ENCODE measurements around the gene CFAP92. TPM values are rescaled to one million over a fixed set of nuclear protein-coding genes. Genes with fewer than 3 reads are reported as not detected.
"Not testable (repeated sequence)": the region's sequence is repeated elsewhere in the genome, so short reads cannot be mapped to it uniquely, and the experiment has no call there.

Gene CFAP92
- total RNA-seq, 2 donors from 2014 or later = 0.15 to 0.37 TPM

GRCh38 chr3:128945041-128945877, 48.6 kb downstream of the CFAP92 start:
- H3K36me3 Mint-ChIP-seq (ENCODE audit: low read depth) = peaks cover 2% of the 10 kb centered on the region
- H3K9me3 ChIP-seq (ENCODE audit: control insufficient read depth, low read length, poor library complexity, severe bottlenecking) = no peaks in the 10 kb centered on the region
- no peak for DNase-seq
- H3K4me3 Mint-ChIP-seq = no peak overlapping the region
- no peaks in the 10 kb centered on the region for H3K4me1 Mint-ChIP-seq
- peaks cover 34% of the 10 kb centered on the region for H3K27me3 Mint-ChIP-seq
- no peak for ATAC-seq
- no peak overlapping the region for H3K27ac Mint-ChIP-seq

- DNase-seq = no peak
- no peak for ATAC-seq
- no peaks in the 10 kb centered on the region for H3K9me3 ChIP-seq (ENCODE audit: control insufficient read depth, low read length, poor library complexity, severe bottlenecking)
- Mint-ChIP-seq H3K36me3 (ENCODE audit: low read depth) (peaks cover 2% of the 10 kb centered on the region), H3K27ac (no peak overlapping the region), H3K4me1 (no peaks in the 10 kb centered on the region), H3K27me3 (peaks cover 45% of the 10 kb centered on the region), H3K4me3 (no peak overlapping the region)
These were observed 51.5 kb downstream of the CFAP92 start for GRCh38 chr3:128942161-128942952.

- Mint-ChIP-seq H3K36me3 (ENCODE audit: low read depth) (peaks cover 2% of the 10 kb centered on the region), H3K27ac (no peak overlapping the region), H3K4me1 (no peaks in the 10 kb centered on the region), H3K4me3 (no peak overlapping the region), H3K27me3 (peaks cover 32% of the 10 kb centered on the region)
- H3K9me3 ChIP-seq (ENCODE audit: control insufficient read depth, low read length, poor library complexity, severe bottlenecking) = no peaks in the 10 kb centered on the region
- no peak for DNase-seq
- no peak for ATAC-seq
These were observed 53.6 kb downstream of the CFAP92 start for GRCh38 chr3:128940252-128940651.

- peaks cover 28% of the 10 kb centered on the region for H3K27me3 Mint-ChIP-seq
- H3K9me3 ChIP-seq (ENCODE audit: control insufficient read depth, low read length, poor library complexity, severe bottlenecking) = no peaks in the 10 kb centered on the region
- no peaks in the 10 kb centered on the region for H3K36me3 Mint-ChIP-seq (ENCODE audit: low read depth)
- no peak for DNase-seq
- no peak for ATAC-seq
- no peak overlapping the region for H3K27ac Mint-ChIP-seq
- no peak overlapping the region for H3K4me3 Mint-ChIP-seq
- peaks cover 2% of the 10 kb centered on the region for H3K4me1 Mint-ChIP-seq
These were observed 57.5 kb downstream of the CFAP92 start for GRCh38 chr3:128936341-128936740.

- no peaks in the 10 kb centered on the region for H3K9me3 ChIP-seq (ENCODE audit: control insufficient read depth, low read length, poor library complexity, severe bottlenecking)
- no peak overlapping the region for H3K4me3 Mint-ChIP-seq
- H3K4me1 Mint-ChIP-seq = peaks cover 2% of the 10 kb centered on the region
- no peak for ATAC-seq
- no peak for DNase-seq
- no peaks in the 10 kb centered on the region for H3K36me3 Mint-ChIP-seq (ENCODE audit: low read depth)
- peaks cover 28% of the 10 kb centered on the region for H3K27me3 Mint-ChIP-seq
- no peak overlapping the region for H3K27ac Mint-ChIP-seq
These were observed 58.0 kb downstream of the CFAP92 start for GRCh38 chr3:128935922-128936321.

- Mint-ChIP-seq H3K36me3 (ENCODE audit: low read depth) (no peaks in the 10 kb centered on the region), H3K4me3 (no peak overlapping the region), H3K4me1 (peaks cover 2% of the 10 kb centered on the region), H3K27me3 (peaks cover 13% of the 10 kb centered on the region), H3K27ac (no peak overlapping the region)
- no peaks in the 10 kb centered on the region for H3K9me3 ChIP-seq (ENCODE audit: control insufficient read depth, low read length, poor library complexity, severe bottlenecking)
- no peak for DNase-seq
- ATAC-seq = no peak
These were observed 60.0 kb downstream of the CFAP92 start for GRCh38 chr3:128933922-128934253.

GRCh38 chr3:128933213-128933921, 60.5 kb downstream of the CFAP92 start:
- ATAC-seq = no peak
- Mint-ChIP-seq H3K4me1 (peaks cover 2% of the 10 kb centered on the region), H3K27me3 (peaks cover 12% of the 10 kb centered on the region), H3K27ac (no peak overlapping the region), H3K36me3 (ENCODE audit: low read depth) (no peaks in the 10 kb centered on the region), H3K4me3 (no peak overlapping the region)
- no peaks in the 10 kb centered on the region for H3K9me3 ChIP-seq (ENCODE audit: control insufficient read depth, low read length, poor library complexity, severe bottlenecking)
- DNase-seq = no peak

GRCh38 chr3:128932516-128933212, 61.2 kb downstream of the CFAP92 start:
- H3K27me3 Mint-ChIP-seq = peaks cover 12% of the 10 kb centered on the region
- no peak overlapping the region for H3K27ac Mint-ChIP-seq
- DNase-seq = no peak
- peaks cover 2% of the 10 kb centered on the region for H3K4me1 Mint-ChIP-seq
- H3K9me3 ChIP-seq (ENCODE audit: control insufficient read depth, low read length, poor library complexity, severe bottlenecking) = no peaks in the 10 kb centered on the region
- no peak overlapping the region for H3K4me3 Mint-ChIP-seq
- H3K36me3 Mint-ChIP-seq (ENCODE audit: low read depth) = no peaks in the 10 kb centered on the region
- ATAC-seq = no peak

- Mint-ChIP-seq H3K4me3 (no peak overlapping the region), H3K4me1 (peaks cover 2% of the 10 kb centered on the region), H3K27ac (no peak overlapping the region), H3K27me3 (peaks cover 12% of the 10 kb centered on the region), H3K36me3 (ENCODE audit: low read depth) (no peaks in the 10 kb centered on the region)
- ATAC-seq (no peak), DNase-seq (no peak)
- H3K9me3 ChIP-seq (ENCODE audit: control insufficient read depth, low read length, poor library complexity, severe bottlenecking) = no peaks in the 10 kb centered on the region
These were observed 62.8 kb downstream of the CFAP92 start for GRCh38 chr3:128931046-128931445.

- DNase-seq (no peak), ATAC-seq (no peak)
- Mint-ChIP-seq H3K27me3 (peaks cover 12% of the 10 kb centered on the region), H3K4me3 (no peak overlapping the region), H3K36me3 (ENCODE audit: low read depth) (no peaks in the 10 kb centered on the region), H3K4me1 (peaks cover 2% of the 10 kb centered on the region), H3K27ac (no peak overlapping the region)
- no peaks in the 10 kb centered on the region for H3K9me3 ChIP-seq (ENCODE audit: control insufficient read depth, low read length, poor library complexity, severe bottlenecking)
These were observed 64.5 kb downstream of the CFAP92 start for GRCh38 chr3:128929364-128929763.

GRCh38 chr3:128923986-128924385, 69.9 kb downstream of the CFAP92 start:
- H3K9me3 ChIP-seq (ENCODE audit: control insufficient read depth, low read length, poor library complexity, severe bottlenecking); H3K4me3 Mint-ChIP-seq; H3K27me3 Mint-ChIP-seq; H3K36me3 Mint-ChIP-seq (ENCODE audit: low read depth); DNase-seq; ATAC-seq: not testable (repeated sequence)
- Mint-ChIP-seq H3K4me1 (peaks cover 18% of the 10 kb centered on the region), H3K27ac (peak overlapping the region; percentile 84)

- no peak for DNase-seq
- Mint-ChIP-seq H3K4me1 (peaks cover 18% of the 10 kb centered on the region), H3K27ac (peak overlapping the region; percentile 84), H3K27me3 (no peaks in the 10 kb centered on the region), H3K4me3 (peak overlapping the region; percentile 86), H3K36me3 (ENCODE audit: low read depth) (no peaks in the 10 kb centered on the region)
- H3K9me3 ChIP-seq (ENCODE audit: control insufficient read depth, low read length, poor library complexity, severe bottlenecking) = no peaks in the 10 kb centered on the region
- peak; percentile 76 for ATAC-seq
These were observed 70.3 kb downstream of the CFAP92 start for GRCh38 chr3:128923576-128923975.
